WTC11 (cell line): Measurements from ENCODE around the gene NINJ2. TPM values are rescaled to one million over a fixed set of nuclear protein-coding genes. Genes with fewer than 3 reads are reported as not detected.
"Not testable (repeated sequence)": the region's sequence is repeated elsewhere in the genome, so short reads cannot be mapped to it uniquely, and the experiment has no call there.

Source experiments
- ATAC-seq: fragments of 200-7000 bp; cut with Tn5 transposase; 2 replicates; pipeline ENCODE4 v1.10.0; 2021; ENCODE audit warnings: mild to moderate bottlenecking, moderate library complexity
- CTCF ChIA-PET: fragments of 300-600 bp; sonication (Branson Sonifier 250); formaldehyde crosslinking; loops from one replicate; lab custom pipeline; 2021; ENCODE audit warnings: antibody characterized with exemption; lab: Charles Lee
- POLR2A ChIA-PET: fragments of 350-600 bp; sonication (Branson Sonifier 250); formaldehyde crosslinking; loops from one replicate; lab custom pipeline; 2021; ENCODE audit warnings: antibody characterized with exemption; lab: Charles Lee
- DNase-seq: peaks from one replicate; pipeline ENCODE4 v3.0.0; 2021; ENCODE audit warnings: low spot score
- H3K27ac Mint-ChIP-seq: 2 replicates; pipeline ENCODE4 v1.8.0; 2021; ENCODE audit warnings: mixed read lengths
- H3K27me3 Mint-ChIP-seq: 2 replicates; pipeline ENCODE4 v1.8.0; 2021; ENCODE audit warnings: low read depth, mild to moderate bottlenecking, moderate library complexity, mixed read lengths
- H3K36me3 Mint-ChIP-seq: 2 replicates; pipeline ENCODE4 v1.8.0; 2021; ENCODE audit warnings: mixed read lengths
- H3K4me1 Mint-ChIP-seq: 2 replicates; pipeline ENCODE4 v1.8.0; 2022; ENCODE audit warnings: mixed read lengths
- H3K4me3 Mint-ChIP-seq: 2 replicates; pipeline ENCODE4 v1.8.0; 2021; ENCODE audit warnings: mild to moderate bottlenecking, moderate library complexity, mixed read lengths
- H3K9me3 Mint-ChIP-seq: 2 replicates; pipeline ENCODE4 v1.8.0; 2021; ENCODE audit warnings: mixed read lengths
- CBFB ChIP-seq: sonication (generic); formaldehyde crosslinking; IDR thresholded peaks from 2 replicates; pipeline ENCODE4 v1.8.1; 2022; ENCODE audit warnings: mild to moderate bottlenecking, low read depth, missing genetic modification reagents
- FOXP1 ChIP-seq: sonication (generic); formaldehyde crosslinking; IDR thresholded peaks from 2 replicates; pipeline ENCODE4 v1.8.0; 2022; ENCODE audit warnings: missing genetic modification reagents, mild to moderate bottlenecking, moderate library complexity, borderline replicate concordance
- NR3C1 ChIP-seq: sonication (generic); formaldehyde crosslinking; conservative IDR thresholded peaks from 2 replicates; pipeline ENCODE4 v1.8.1; 2023; ENCODE audit warnings: low read depth, mild to moderate bottlenecking, missing genetic modification reagents
- SMAD4 ChIP-seq: sonication (generic); formaldehyde crosslinking; IDR thresholded peaks from 2 replicates; pipeline ENCODE4 v1.8.0; 2022; ENCODE audit warnings: mild to moderate bottlenecking, missing genetic modification reagents
- SP1 ChIP-seq: sonication (generic); formaldehyde crosslinking; conservative IDR thresholded peaks from 2 replicates; pipeline ENCODE4 v1.8.1; 2022; ENCODE audit warnings: missing genetic modification reagents
- ZNF121 ChIP-seq: sonication (generic); formaldehyde crosslinking; IDR thresholded peaks from 2 replicates; pipeline ENCODE4 v1.8.0; 2023; ENCODE audit warnings: missing genetic modification reagents
- ZNF138 ChIP-seq: sonication (generic); formaldehyde crosslinking; conservative IDR thresholded peaks from 2 replicates; pipeline ENCODE4 v1.8.1; 2022; ENCODE audit warnings: mild to moderate bottlenecking, moderate library complexity, missing genetic modification reagents
- total RNA-seq: library from RNA; stranded (reverse); gene quantifications from 3 replicates; pipeline ENCODE4 v1.2.3, GENCODE V29; 2021
- TF ChIP-seq, protein P1 (sequence below): fragments of 200-600 bp; IDR thresholded peaks from 2 replicates; pipeline ENCODE4 v1.8.0; 2022; ENCODE audit warnings: antibody characterized with exemption
- TF ChIP-seq, protein P2 (sequence below): sonication (generic); formaldehyde crosslinking; IDR thresholded peaks from 2 replicates; pipeline ENCODE4 v1.8.1; 2023; ENCODE audit warnings: mild to moderate bottlenecking, missing genetic modification reagents, moderate library complexity
- TF ChIP-seq, protein P3 (sequence below): fragments of 250-450 bp; sonication (Bioruptor Pico); conservative IDR thresholded peaks from 2 replicates; pipeline ENCODE4 v1.9.0; 2021; ENCODE audit warnings: mild to moderate bottlenecking
- TF ChIP-seq, protein P4 (sequence below): fragments of 250-450 bp; sonication (Bioruptor Pico); IDR thresholded peaks from 2 replicates; pipeline ENCODE4 v1.9.0; 2021; ENCODE audit warnings: mild to moderate bottlenecking
- TF ChIP-seq, protein P5 (sequence below): sonication (generic); formaldehyde crosslinking; IDR thresholded peaks from 2 replicates; pipeline ENCODE4 v1.8.0; 2022; ENCODE audit warnings: missing genetic modification reagents

The NINJ2 gene
- total RNA-seq, 1 experiment from 2014 or later = 0.42 TPM

DNA sequence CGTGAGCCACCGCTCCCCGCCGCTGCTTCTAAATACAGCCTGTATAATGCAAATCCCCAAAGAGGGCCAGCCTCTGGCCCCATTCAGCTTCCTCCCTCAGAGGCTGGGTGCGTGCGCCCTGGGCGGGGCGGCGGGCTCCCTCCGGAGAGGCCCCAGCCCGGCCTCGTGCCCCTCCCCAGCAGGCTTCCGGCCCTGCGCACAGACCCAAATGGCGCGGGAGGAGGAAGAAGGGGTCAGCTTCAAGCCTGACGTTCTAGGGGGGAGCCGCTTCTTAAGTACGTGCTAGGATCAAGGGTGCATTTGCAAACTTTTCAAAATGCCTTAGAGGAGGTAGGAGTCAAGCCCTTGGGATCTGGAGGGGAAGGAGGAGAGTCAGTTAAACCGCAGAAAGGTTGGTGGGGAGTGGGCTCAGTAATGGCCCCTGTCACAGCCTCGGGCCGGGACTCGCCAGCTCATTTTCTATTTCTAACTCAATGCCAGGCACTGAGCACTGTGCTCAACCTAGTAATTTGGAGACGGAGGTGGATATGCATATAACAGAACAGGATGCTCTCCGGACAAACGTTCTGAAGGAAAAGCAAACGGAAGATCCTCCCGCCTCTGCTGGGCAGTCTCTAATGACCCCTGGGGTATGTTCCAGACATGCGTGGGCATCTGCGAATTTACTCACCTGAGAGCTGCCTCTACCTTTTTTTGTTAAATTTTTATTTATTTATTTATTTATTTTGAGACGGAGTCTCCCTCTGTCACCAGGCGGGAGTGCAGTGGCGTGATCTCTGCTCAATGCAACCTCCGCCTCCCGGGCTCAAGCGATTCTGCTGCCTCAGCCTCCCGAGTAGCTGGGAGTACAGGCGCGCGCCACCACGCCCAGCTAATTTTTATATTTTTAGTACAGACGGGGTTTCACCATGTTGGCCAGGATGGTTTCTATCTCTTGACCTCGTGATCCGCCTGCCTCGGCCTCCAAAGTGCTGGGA lies 32.3 kb downstream of the NINJ2 start (continued):
- TF ChIP-seq CBFB (no peak), SMAD4 (no peak), ZNF121 (CRISPR knock-in tag) (0 out of 2 replicates have a peak, but pooled peaks have one; percentile 30), NR3C1 (no peak)
- TF ChIP-seq, protein P1, sequence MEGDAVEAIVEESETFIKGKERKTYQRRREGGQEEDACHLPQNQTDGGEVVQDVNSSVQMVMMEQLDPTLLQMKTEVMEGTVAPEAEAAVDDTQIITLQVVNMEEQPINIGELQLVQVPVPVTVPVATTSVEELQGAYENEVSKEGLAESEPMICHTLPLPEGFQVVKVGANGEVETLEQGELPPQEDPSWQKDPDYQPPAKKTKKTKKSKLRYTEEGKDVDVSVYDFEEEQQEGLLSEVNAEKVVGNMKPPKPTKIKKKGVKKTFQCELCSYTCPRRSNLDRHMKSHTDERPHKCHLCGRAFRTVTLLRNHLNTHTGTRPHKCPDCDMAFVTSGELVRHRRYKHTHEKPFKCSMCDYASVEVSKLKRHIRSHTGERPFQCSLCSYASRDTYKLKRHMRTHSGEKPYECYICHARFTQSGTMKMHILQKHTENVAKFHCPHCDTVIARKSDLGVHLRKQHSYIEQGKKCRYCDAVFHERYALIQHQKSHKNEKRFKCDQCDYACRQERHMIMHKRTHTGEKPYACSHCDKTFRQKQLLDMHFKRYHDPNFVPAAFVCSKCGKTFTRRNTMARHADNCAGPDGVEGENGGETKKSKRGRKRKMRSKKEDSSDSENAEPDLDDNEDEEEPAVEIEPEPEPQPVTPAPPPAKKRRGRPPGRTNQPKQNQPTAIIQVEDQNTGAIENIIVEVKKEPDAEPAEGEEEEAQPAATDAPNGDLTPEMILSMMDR = no peak
- TF ChIP-seq, protein P2, sequence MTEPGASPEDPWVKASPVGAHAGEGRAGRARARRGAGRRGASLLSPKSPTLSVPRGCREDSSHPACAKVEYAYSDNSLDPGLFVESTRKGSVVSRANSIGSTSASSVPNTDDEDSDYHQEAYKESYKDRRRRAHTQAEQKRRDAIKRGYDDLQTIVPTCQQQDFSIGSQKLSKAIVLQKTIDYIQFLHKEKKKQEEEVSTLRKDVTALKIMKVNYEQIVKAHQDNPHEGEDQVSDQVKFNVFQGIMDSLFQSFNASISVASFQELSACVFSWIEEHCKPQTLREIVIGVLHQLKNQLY (CRISPR knock-in tag) = no peak
- TF ChIP-seq, protein P3, sequence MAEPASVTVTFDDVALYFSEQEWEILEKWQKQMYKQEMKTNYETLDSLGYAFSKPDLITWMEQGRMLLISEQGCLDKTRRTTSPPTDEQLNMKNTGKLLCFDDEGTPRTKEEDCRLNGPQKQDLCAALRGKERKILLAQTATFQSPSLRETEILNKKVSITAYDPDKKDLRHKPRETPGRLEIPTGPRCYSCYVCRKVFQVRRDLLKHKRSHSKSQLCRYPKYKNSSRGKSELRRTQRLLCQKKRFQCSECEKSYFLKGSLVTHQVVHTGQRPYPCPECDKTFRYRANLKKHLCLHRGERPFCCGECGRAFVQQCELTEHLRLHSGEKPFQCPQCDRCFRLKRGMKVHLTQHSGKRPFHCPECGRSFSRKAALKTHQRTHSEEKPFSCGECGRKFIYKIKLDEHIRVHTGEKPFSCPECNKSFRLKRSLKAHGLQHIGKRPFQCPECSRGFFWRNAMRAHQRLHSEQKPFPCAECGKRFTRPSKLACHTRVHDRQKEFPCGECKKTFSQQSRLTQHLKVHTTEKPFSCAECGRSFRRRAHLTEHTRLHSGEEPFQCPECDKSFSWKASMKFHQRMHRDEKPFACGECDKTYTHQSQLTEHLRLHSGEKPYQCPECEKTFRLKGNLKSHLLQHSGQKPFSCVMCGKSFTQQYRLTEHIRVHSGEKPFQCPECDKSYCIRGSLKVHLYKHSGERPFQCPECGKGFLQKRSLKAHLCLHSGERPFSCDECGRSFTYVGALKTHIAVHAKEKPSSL (CRISPR knock-in tag) = no peak

DNA sequence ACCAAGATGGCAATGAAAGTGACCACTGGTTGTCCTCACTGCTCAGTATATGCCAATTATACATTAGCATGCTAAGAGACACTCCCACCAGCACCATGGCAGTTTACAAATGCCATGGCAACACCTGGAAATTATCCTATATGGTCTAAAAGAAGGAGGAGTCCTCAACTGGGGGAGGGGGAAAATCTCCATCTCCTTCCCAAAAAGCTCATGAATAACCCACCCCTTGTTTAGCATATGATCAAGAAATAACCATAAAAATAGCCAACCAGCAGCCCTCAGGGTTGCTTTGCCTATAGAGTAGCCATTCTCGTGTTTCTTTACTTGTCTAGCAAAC lies 34.5 kb downstream of the NINJ2 start:
- DNase-seq, ATAC-seq, H3K4me3 Mint-ChIP-seq, H3K9me3 Mint-ChIP-seq, H3K27ac Mint-ChIP-seq, POLR2A ChIA-PET, H3K36me3 Mint-ChIP-seq, H3K27me3 Mint-ChIP-seq, CTCF ChIA-PET: not testable (repeated sequence)
- peaks cover 49% of the 10 kb centered on the region for H3K4me1 Mint-ChIP-seq

DNA sequence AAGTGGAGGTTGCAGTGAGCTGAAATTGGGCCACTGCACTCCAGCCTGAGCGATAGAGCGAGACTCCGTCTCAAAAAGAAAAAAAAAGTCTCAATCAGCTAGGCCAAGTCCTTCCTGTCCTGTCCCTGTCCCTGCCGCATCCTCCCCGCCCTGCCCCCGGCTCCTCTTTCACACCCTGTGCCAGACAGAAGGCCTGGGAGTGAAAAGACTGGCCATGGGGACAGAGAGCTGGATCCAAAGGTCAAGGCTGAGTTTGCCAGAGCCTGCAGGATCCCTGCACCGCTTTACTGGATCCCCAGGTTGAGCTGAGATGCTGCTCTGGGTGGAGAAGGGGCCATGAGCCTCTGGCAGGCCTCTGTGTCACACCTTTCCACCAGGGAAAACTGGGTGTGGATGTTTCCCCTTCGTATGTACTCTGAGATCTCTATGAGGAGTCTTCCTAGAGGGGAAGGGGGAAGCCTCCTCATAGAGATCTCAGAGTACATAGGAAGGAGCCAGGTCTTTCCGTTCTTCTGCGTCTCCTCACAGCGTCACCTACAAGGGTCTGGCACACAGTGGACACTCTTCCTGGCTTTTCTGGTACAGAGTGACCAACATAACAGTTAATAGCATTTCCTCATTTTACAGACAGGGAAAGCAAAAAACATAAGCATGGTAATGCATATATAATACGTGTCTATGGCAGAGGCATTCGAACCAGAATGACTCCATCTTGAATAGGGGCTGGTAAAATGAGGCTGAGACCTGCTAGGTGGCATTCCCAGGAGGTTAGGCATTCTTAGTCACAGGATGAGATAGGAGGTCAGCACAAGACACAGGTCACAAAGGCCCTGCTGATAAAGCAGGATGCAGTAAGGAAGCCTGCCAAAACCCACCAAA lies 35.1 kb downstream of the NINJ2 start:
- no peaks in the 10 kb centered on the region for H3K27me3 Mint-ChIP-seq
- peaks cover 55% of the 10 kb centered on the region for H3K4me1 Mint-ChIP-seq
- TF ChIP-seq, protein P4, sequence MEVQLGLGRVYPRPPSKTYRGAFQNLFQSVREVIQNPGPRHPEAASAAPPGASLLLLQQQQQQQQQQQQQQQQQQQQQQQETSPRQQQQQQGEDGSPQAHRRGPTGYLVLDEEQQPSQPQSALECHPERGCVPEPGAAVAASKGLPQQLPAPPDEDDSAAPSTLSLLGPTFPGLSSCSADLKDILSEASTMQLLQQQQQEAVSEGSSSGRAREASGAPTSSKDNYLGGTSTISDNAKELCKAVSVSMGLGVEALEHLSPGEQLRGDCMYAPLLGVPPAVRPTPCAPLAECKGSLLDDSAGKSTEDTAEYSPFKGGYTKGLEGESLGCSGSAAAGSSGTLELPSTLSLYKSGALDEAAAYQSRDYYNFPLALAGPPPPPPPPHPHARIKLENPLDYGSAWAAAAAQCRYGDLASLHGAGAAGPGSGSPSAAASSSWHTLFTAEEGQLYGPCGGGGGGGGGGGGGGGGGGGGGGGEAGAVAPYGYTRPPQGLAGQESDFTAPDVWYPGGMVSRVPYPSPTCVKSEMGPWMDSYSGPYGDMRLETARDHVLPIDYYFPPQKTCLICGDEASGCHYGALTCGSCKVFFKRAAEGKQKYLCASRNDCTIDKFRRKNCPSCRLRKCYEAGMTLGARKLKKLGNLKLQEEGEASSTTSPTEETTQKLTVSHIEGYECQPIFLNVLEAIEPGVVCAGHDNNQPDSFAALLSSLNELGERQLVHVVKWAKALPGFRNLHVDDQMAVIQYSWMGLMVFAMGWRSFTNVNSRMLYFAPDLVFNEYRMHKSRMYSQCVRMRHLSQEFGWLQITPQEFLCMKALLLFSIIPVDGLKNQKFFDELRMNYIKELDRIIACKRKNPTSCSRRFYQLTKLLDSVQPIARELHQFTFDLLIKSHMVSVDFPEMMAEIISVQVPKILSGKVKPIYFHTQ (CRISPR knock-in tag) = no peak
- TF ChIP-seq FOXP1 (CRISPR knock-in tag) = no peak
- no peak for TF ChIP-seq SP1 (CRISPR knock-in tag)
- TF ChIP-seq, protein P5, sequence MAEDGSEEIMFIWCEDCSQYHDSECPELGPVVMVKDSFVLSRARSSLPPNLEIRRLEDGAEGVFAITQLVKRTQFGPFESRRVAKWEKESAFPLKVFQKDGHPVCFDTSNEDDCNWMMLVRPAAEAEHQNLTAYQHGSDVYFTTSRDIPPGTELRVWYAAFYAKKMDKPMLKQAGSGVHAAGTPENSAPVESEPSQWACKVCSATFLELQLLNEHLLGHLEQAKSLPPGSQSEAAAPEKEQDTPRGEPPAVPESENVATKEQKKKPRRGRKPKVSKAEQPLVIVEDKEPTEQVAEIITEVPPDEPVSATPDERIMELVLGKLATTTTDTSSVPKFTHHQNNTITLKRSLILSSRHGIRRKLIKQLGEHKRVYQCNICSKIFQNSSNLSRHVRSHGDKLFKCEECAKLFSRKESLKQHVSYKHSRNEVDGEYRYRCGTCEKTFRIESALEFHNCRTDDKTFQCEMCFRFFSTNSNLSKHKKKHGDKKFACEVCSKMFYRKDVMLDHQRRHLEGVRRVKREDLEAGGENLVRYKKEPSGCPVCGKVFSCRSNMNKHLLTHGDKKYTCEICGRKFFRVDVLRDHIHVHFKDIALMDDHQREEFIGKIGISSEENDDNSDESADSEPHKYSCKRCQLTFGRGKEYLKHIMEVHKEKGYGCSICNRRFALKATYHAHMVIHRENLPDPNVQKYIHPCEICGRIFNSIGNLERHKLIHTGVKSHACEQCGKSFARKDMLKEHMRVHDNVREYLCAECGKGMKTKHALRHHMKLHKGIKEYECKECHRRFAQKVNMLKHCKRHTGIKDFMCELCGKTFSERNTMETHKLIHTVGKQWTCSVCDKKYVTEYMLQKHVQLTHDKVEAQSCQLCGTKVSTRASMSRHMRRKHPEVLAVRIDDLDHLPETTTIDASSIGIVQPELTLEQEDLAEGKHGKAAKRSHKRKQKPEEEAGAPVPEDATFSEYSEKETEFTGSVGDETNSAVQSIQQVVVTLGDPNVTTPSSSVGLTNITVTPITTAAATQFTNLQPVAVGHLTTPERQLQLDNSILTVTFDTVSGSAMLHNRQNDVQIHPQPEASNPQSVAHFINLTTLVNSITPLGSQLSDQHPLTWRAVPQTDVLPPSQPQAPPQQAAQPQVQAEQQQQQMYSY = no peak
- TF ChIP-seq ZNF121 (CRISPR knock-in tag) = no peak
- TF ChIP-seq ZNF138 (CRISPR knock-in tag) = no peak
- TF ChIP-seq, protein P3 (CRISPR knock-in tag) = no peak
- no peak for ATAC-seq
- H3K9me3 Mint-ChIP-seq = no peaks in the 10 kb centered on the region
- no peaks in the 10 kb centered on the region for H3K36me3 Mint-ChIP-seq
- ChIA-PET POLR2A (no interaction called here), CTCF (interaction anchor here (0.7 to 1.5 kb wide), 3 partner anchors 14 to 123 kb away, joined by 3 to 6 read pairs (median 4); no protein-coding TSS in a partner anchor)
- no peak overlapping the region for H3K4me3 Mint-ChIP-seq
- H3K27ac Mint-ChIP-seq = no peak overlapping the region
- DNase-seq = no peak
